NT2/D1 (cell line): Measurements from ENCODE around the gene ATP8B3.

Experiments
- SUZ12 ChIP-seq: IDR thresholded peaks from 2 replicates; pipeline ENCODE4 v1.6.1; 2011; ENCODE audit not compliant: insufficient read length, insufficient read depth; ENCODE audit errors: extremely low read depth
- YY1 ChIP-seq: IDR thresholded peaks from 2 replicates; pipeline ENCODE4 v1.6.1; 2011; ENCODE audit not compliant: insufficient read length, insufficient read depth
- ZNF274 ChIP-seq: IDR thresholded peaks from 2 replicates; pipeline ENCODE4 v1.6.1; 2011; ENCODE audit warnings: mild to moderate bottlenecking, low read depth, low read length

- TF ChIP-seq YY1 (no peak), ZNF274 (no peak), SUZ12 (no peak)
Observed at GRCh38 chr19:1860042-1860775, 48.1 kb upstream of the ATP8B3 start.
